SK-N-SH (cell line): ENCODE data around the gene PABPC5. TPM values are rescaled to one million over a fixed set of nuclear protein-coding genes. Genes with fewer than 3 reads are reported as not detected.
A peak's percentile ranks its signal among the peaks of the same experiment; 100 is the strongest.

ENCODE experiments used
- CTCF ChIA-PET: fragments of 300-600, 350-600 bp; formaldehyde crosslinking; extraction: SDS; loops from one replicate; lab custom pipeline; 2021; lab: Yijun Ruan, JAX
- POLR2A ChIA-PET: fragments of 350-600 bp; sonication (Branson Sonifier 250); formaldehyde crosslinking; extraction: SDS; loops from one replicate; lab custom pipeline; 2020; ENCODE audit warnings: antibody characterized with exemption, inconsistent platforms; lab: Yijun Ruan, JAX
- DNase-seq: peaks from one replicate; pipeline ENCODE4 v3.0.0; 2012
- H2AFZ ChIP-seq: fragments of 200-600 bp; sonication (generic); 2 replicates; pipeline ENCODE4 v1.8.1; 2016; ENCODE audit warnings: antibody characterized with exemption, mild to moderate bottlenecking, low read depth
- H3F3A ChIP-seq: fragments of 200-600 bp; sonication (generic); replicated peaks from 2 replicates; pipeline ENCODE3; 2016; ENCODE audit warnings: antibody characterized with exemption, mild to moderate bottlenecking; ENCODE audit not compliant: insufficient read depth
- H3K27ac ChIP-seq, 2 experiments: fragments of 200-500 bp in 1 of 2; fragments of 200-600 bp in 1 of 2; sonication (Bioruptor generic) in 1 of 2; sonication (generic), shearing (Covaris generic) in 1 of 2; 2 replicates each; pipeline versions ENCODE4 v1.5.1 to v1.6.1; 2014 to 2016; ENCODE audit warnings: low read depth in 2 of 2, inconsistent platforms in 1 of 2, low read length in 1 of 2, mild to moderate bottlenecking in 1 of 2, mixed read lengths in 1 of 2
- H3K27me3 ChIP-seq: fragments of 200-600 bp; sonication (generic), shearing (Covaris generic); 2 replicates; pipeline ENCODE4 v1.6.1; 2016; ENCODE audit warnings: mixed run types; ENCODE audit not compliant: insufficient read depth
- H3K36me3 ChIP-seq, 2 experiments: fragments of 200-500 bp in 1 of 2; fragments of 200-600 bp in 1 of 2; sonication (Bioruptor generic) in 1 of 2; sonication (generic) in 1 of 2; replicated peaks in 1 of 2; 2 replicates each; pipeline versions ENCODE3 to v1.5.1; 2014 to 2016; ENCODE audit warnings: low read length in 1 of 2, mild to moderate bottlenecking in 1 of 2; ENCODE audit not compliant: insufficient read depth in 2 of 2, control insufficient read depth in 1 of 2
- H3K4me1 ChIP-seq, 2 experiments: fragments of 200-500 bp in 1 of 2; fragments of 200-600 bp in 1 of 2; sonication (Bioruptor generic) in 1 of 2; sonication (generic), shearing (Covaris generic) in 1 of 2; 2 replicates each; pipeline versions ENCODE4 v1.5.1 to v1.6.1; 2014 to 2016; ENCODE audit warnings: low read depth in 1 of 2, low read length in 1 of 2, mixed run types in 1 of 2; ENCODE audit not compliant: insufficient read depth in 2 of 2, control insufficient read depth in 1 of 2
- H3K4me2 ChIP-seq: fragments of 200-600 bp; sonication (generic), shearing (Covaris generic); 2 replicates; pipeline ENCODE4 v1.6.1; 2017; ENCODE audit warnings: mixed run types
- H3K4me3 ChIP-seq, 2 experiments: fragments of 200-500 bp in 1 of 2; fragments of 200-600 bp in 1 of 2; sonication (Bioruptor generic) in 1 of 2; sonication (generic), shearing (Covaris generic) in 1 of 2; 2 replicates each; pipeline versions ENCODE4 v1.5.1 to v1.8.1; 2014 to 2016; ENCODE audit warnings: low read depth in 2 of 2, inconsistent platforms in 1 of 2, low read length in 1 of 2, mild to moderate bottlenecking in 1 of 2, mixed read lengths in 1 of 2, moderate library complexity in 1 of 2
- H3K79me2 ChIP-seq: fragments of 200-600 bp; sonication (generic); 2 replicates; pipeline ENCODE4 v1.8.1; 2017; ENCODE audit warnings: mild to moderate bottlenecking; ENCODE audit not compliant: insufficient read depth
- H3K9ac ChIP-seq: fragments of 200-600 bp; sonication (generic); 2 replicates; pipeline ENCODE4 v1.6.1; 2017; ENCODE audit warnings: mixed run types
- H3K9me2 ChIP-seq: fragments of 200-600 bp; sonication (generic); 2 replicates; pipeline ENCODE4 v1.6.1; 2017; ENCODE audit warnings: mixed run types
- H3K9me3 ChIP-seq: fragments of 200-600 bp; sonication (generic); 2 replicates; pipeline ENCODE4 v1.6.1; 2017; ENCODE audit warnings: mixed run types, mild to moderate bottlenecking, moderate library complexity
- H4K20me1 ChIP-seq: fragments of 200-600 bp; sonication (generic); 2 replicates; pipeline ENCODE4 v1.6.1; 2017; ENCODE audit warnings: mild to moderate bottlenecking, mixed run types; ENCODE audit not compliant: insufficient read depth
- CTCF ChIP-seq: fragments of 200-600 bp; sonication (generic); IDR thresholded peaks from 2 replicates; pipeline ENCODE4 v1.6.1; 2017; ENCODE audit warnings: antibody characterized with exemption, mild to moderate bottlenecking, moderate library complexity
- EZH2phosphoT487 ChIP-seq: fragments of 200-600 bp; sonication (generic); IDR thresholded peaks from 2 replicates; pipeline ENCODE4 v1.6.1; 2017; ENCODE audit warnings: low read depth, mixed run types, mild to moderate bottlenecking, antibody characterized with exemption, moderate library complexity, borderline replicate concordance
- FOXM1 ChIP-seq: IDR thresholded peaks from 2 replicates; pipeline ENCODE4 v1.4.0; 2012; ENCODE audit warnings: low read depth, mild to moderate bottlenecking
- GATA2 ChIP-seq: sonication (generic); formaldehyde crosslinking; IDR thresholded peaks from 2 replicates; pipeline ENCODE4 v1.5.0; 2020; ENCODE audit warnings: mild to moderate bottlenecking, missing genetic modification reagents
- MAX ChIP-seq: IDR thresholded peaks from 2 replicates; pipeline ENCODE4 v1.4.0; 2012; ENCODE audit warnings: low read depth
- NFIC ChIP-seq: IDR thresholded peaks from 2 replicates; pipeline ENCODE4 v1.4.0; 2012; ENCODE audit warnings: borderline replicate concordance
- NRF1 ChIP-seq: IDR thresholded peaks from 2 replicates; pipeline ENCODE4 v1.6.1; 2012; ENCODE audit warnings: low read depth, mild to moderate bottlenecking, low read length
- RAD21 ChIP-seq: IDR thresholded peaks from 2 replicates; pipeline ENCODE4 v1.6.1; 2012; ENCODE audit warnings: mild to moderate bottlenecking, low read length
- REST ChIP-seq: IDR thresholded peaks from 2 replicates; pipeline ENCODE4 v1.6.1; 2012; ENCODE audit warnings: mild to moderate bottlenecking, low read depth, low read length, moderate library complexity
- SMC3 ChIP-seq: IDR thresholded peaks from 2 replicates; pipeline ENCODE4 v1.6.1; 2012; ENCODE audit warnings: low read depth, low read length, improper control_type of control experiment
- TAF1 ChIP-seq: IDR thresholded peaks from 2 replicates; pipeline ENCODE4 v1.6.1; 2012; ENCODE audit warnings: low read depth, mild to moderate bottlenecking, low read length, moderate library complexity, borderline replicate concordance
- USF1 ChIP-seq: IDR thresholded peaks from 2 replicates; pipeline ENCODE4 v1.4.0; 2012; ENCODE audit warnings: low read depth, borderline replicate concordance
- USF2 ChIP-seq: fragments of 150-350 bp; IDR thresholded peaks from 2 replicates; pipeline ENCODE4 v1.6.1; 2017; ENCODE audit warnings: antibody characterized with exemption, low read length, low read depth, borderline replicate concordance
- WGBS: methylation state at CpG from one replicate; pipeline ENCODE4 v1.1.6; 2017; ENCODE audit warnings: low lambda C conversion rate; 5-methylcytosine and 5-hydroxymethylcytosine counted together
- polyA plus RNA-seq, 3 experiments: library from polyadenylated mRNA; depleted of rRNA; stranded (reverse); fragments of >200 nt; gene quantifications; 2 replicates each; pipeline ENCODE4 v1.2.3, GENCODE V29; 2012

Gene PABPC5
- polyA plus RNA-seq, 1 of the 3 experiments (the other 2 are of a cell fraction) = 0.31 TPM

GRCh38 chrX:91389026-91389425 is 45.6 kb upstream of the PABPC5 start:
- Histone ChIP-seq H3K9me3 (no peaks in the 10 kb centered on the region), H3K4me1 (no peaks in the 10 kb centered on the region), H3K4me2 (no peak overlapping the region), H3K4me3 (no peak overlapping the region), H3K27me3 (no peaks in the 10 kb centered on the region), H3K9me2 (no peaks in the 10 kb centered on the region), H2AFZ (no peak overlapping the region), H3K27ac (no peak overlapping the region), H3K79me2 (no peaks in the 10 kb centered on the region), H4K20me1 (no peaks in the 10 kb centered on the region), H3K9ac (no peak overlapping the region), H3F3A (no peaks in the 10 kb centered on the region), H3K36me3 (no peaks in the 10 kb centered on the region)
- ChIA-PET POLR2A (no interaction called here), CTCF (no interaction called here)
- no peak for DNase-seq
- 0% methylated on average over 2 of the region's 2 CpGs for WGBS
- TF ChIP-seq GATA2 (no peak), SMC3 (no peak), FOXM1 (no peak), REST (no peak), USF2 (no peak), MAX (no peak), TAF1 (no peak), RAD21 (no peak), NRF1 (no peak), EZH2phosphoT487 (no peak)

GRCh38 chrX:91414713-91415112 is 19.9 kb upstream of the PABPC5 start:
- H3K36me3 ChIP-seq = no peaks in the 10 kb centered on the region
- 2% methylated on average over 6 of the region's 6 CpGs for WGBS
- H3K9me3 ChIP-seq = no peaks in the 10 kb centered on the region
- no peaks in the 10 kb centered on the region for H3K79me2 ChIP-seq
- TF ChIP-seq SMC3 (peak; percentile 38), NFIC (no peak), RAD21 (peak; percentile 58), CTCF (peak; percentile 70), USF2 (no peak), USF1 (no peak), GATA2 (no peak)
- H3K4me1 ChIP-seq = no peaks in the 10 kb centered on the region
- no peak overlapping the region for H3K4me2 ChIP-seq
- no peaks in the 10 kb centered on the region for H3F3A ChIP-seq
- CTCF ChIA-PET = interaction anchor here (0.9 to 1.3 kb wide), 2 partner anchors 50 to 81 kb away, joined by 3 read pairs; no protein-coding TSS in a partner anchor
- H3K27ac ChIP-seq = no peak overlapping the region
- peak; percentile 32 for DNase-seq
- POLR2A ChIA-PET = no interaction called here
- no peak overlapping the region for H3K9ac ChIP-seq
- H3K27me3 ChIP-seq = no peaks in the 10 kb centered on the region
- H3K4me3 ChIP-seq = no peak overlapping the region; a peak in 1 of 4 replicates
- H3K9me2 ChIP-seq = no peaks in the 10 kb centered on the region
- no peak overlapping the region for H2AFZ ChIP-seq
- no peaks in the 10 kb centered on the region for H4K20me1 ChIP-seq
